Stimulated activated CD4-positive, alpha-beta T cell treated with anti-CD3 and anti-CD28 coated beads, Interleukin-15, amount 100 ng/mL, for 1 hour (primary cell): Measurements from ENCODE around the gene ERP27.

Experiments used
- DNase-seq, 2 donors: peaks; one replicate each; pipeline ENCODE4 v3.0.0-alpha.2; 2020; ENCODE audit warnings: low read depth in 1 of 2, low spot score in 1 of 2

Gene ERP27

DNA sequence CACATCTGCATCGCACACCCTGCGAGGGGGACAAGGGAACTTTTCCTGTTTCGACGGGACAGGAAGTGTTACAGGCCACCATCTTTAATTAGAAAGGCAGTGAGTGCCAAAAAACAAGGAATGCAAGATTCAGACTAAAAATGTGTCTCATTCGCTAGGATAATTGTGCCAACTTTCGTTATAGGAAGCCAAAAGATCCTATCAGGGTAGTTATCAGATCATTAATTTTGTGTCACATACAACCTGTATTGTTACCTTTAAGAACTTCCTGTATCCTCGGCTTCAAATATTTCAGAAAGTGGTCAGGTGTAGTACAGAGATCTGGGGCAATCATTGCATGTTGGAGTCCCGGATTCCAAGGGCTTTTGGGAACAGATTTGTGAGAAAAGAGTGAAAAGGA, 33.5 kb downstream of the ERP27 start:
- no peak for DNase-seq

DNA sequence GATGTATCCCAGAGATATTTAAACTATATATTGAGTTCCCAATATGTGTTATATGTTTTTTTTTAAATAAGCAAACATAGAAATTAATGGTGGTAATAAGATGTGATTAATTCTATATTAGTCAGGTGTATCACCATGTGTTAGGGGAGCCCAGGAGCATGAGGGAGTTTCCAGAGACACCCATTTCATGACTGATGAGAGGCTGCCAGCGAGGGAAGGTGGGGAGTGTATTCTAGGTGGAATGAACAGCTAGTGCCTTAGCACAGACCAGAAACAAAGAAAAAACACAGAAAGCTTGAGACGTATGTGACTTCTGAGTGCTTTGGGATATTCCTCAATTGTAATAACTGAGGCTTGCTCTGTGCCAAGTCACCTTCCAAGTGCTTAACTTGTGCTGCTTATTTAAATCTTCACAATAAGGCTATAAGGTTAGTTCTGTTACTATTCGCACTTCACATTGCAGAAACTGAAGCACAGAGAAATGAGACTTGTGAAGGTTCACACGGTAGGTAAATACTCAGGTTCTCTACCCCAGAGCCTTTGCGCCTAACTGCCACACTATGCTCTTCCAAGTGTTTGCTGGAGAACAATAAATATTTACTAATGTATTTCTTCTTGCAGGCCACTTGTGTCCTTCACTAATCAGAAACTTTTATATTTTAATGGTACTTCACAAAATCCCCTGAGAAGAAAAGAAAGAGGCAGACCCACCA, 34.8 kb downstream of the ERP27 start:
- DNase-seq: no peak

DNA sequence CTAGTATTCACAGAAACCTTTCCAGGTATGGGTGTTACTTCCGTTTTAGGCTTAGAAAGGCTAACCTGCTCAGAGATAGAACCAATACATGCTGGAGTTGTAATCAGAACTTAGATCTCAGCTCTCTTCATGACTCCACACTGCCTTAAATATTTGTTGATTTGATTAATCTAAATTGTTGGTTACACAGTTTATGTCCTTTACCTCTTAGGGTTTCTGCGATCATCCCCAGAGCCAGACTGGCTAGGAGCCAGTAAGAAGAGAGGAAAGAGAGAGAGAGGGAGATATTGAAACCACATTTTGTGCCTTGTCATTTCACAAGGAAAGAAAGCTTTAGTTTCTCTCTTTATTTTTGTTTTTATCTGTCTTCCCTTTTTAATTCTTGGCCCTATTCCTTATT, 35.9 kb downstream of the ERP27 start:
- no peak for DNase-seq

DNA sequence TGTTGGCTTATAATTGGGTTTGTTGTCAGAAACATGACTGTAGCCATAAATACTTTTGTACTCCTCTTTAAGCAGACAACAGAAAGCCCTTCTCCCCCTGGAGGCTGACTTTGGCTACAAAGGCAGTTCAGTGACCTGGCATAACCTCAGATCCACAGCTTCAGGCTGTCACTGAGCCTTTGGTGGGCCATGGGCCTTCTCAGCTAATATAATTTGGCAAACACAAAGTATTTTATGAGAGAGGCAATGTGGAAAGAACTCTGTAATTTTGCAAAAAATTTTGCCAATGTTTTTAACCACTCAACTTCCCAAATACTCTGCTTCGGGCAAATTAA, 37.1 kb downstream of the ERP27 start:
- no peak for DNase-seq

DNA sequence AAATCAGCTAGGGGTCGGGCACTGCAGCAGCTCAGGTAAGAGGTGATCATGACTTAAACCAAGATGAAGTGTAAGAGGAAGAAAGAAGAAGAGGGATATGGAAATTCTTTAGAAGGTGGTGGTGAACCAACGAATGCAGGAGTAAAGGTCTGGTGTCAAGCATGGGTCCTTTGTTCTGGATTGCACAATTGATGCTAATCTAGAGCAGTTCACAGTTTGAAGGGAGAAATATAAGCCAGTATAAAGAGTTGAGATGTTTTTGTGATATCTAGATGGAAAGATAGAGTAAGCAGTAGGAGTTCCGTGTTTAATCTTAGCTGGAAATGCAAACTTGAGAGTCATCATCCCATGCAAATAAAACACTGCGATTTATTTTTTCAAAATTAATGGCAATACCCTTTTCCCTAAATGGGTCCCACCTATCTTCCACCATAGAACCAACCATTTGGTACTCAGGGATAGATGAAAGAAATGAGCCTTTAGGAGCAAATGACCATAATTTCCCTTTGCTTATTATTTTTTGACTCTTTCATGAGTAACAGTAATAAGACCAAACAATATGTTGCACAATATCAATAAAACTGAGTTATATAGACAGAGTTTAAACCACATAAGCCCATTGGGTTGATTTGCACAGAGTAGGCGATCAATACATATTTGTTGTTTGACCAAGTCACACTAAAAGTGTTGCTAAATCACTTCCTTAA, 37.7 kb downstream of the ERP27 start:
- no peak for DNase-seq

DNA sequence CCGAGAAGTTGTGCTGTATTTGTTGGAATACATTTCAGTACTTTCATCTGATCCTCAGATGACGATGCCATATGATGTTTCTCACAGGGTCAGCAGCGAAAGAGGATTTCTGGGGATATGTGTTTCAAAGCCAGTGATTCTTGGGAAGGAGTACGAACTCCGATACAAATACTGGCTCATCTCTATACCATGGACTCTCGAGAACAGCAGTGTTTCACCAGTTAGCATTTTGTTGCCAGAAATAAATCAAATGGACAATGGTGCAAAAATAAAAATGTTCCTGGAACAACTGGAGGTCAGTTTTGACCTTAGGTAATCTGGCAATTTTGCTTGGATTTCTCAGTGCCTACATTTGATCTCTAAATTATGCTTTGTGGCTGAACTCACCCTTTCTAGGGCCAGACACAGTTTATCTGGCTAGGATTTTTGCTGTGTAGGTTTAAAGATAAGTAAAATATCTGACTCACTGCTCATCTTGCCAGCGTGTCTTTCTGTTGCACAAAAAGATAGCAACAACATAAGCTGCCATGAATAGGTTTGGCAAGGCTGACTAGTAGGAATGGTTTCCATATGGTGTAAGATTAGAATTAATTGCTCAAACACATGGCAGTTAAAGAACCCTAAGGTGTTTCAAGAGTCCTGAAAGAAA, 41.7 kb downstream of the ERP27 start:
- no peak for DNase-seq

DNA sequence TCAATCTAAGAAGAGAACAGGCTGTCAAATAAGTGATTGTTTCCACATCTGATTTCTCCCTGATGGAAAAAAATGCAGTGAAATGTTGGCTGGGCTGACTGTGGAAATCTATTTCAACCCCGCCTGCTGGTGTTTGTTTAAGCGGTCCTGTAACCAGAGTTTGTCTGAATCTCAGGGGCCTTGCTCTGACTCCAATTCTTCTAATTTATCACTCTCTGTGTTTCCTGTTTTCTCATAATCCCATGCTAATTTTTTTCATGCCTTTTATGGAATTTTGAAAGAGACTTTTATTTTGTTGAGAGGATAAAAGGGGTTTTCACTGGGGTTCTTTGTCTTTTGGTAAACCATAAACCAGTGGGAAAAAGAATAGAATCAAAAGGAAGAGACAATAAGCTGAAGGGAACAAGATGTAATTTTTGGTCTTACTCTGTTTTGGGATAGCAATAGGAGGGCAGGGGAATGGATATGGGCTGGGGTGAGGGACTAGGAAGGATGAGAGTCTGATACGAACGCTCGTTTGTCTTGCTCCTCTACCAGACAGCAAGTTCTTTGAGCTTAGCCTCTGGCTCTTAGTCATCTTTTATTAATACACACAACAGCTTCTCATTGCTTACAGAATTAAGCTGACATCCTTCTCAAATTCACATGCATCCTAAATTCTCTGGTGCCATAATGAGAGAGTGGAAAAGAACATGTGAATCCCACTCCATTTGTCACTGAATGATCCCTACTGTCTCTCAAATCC, 44.7 kb downstream of the ERP27 start:
- no peak for DNase-seq

DNA sequence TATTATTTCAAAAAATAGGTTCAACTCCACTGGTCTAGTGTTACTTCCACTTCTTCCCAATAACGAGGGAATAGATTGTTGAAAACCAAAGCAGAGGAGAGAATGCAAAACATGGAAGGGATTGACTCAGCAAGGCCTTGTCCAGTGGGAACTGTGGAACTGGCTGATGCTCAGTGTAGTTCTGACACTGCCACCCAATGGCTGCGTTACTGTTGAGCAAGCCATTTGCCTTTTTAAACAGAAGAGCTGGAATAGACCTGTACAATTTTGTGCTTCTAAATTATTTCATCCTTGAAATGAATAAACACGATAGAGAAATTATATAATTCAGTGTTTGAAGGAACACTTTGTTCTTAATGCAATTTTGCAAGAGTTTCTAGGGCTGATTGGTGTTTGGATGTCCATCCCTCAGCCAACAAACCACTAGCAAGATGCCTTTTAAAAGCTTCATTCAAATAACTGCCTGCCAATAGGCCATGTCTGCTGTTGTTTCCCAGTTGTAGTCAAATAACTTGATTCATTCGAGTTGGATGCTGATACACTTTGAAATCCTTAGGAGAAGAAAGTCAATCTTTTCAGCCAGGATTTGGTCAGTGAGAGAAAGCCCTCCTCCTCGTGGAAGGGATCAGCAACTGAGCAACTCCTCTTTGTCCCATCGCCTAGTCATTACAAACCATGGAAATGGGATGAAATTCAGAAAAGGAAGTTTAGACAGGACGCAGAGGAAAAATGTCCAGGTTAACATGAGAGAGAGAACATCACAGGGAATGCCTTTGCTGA, 45.4 kb downstream of the ERP27 start:
- DNase-seq: no peak

DNA sequence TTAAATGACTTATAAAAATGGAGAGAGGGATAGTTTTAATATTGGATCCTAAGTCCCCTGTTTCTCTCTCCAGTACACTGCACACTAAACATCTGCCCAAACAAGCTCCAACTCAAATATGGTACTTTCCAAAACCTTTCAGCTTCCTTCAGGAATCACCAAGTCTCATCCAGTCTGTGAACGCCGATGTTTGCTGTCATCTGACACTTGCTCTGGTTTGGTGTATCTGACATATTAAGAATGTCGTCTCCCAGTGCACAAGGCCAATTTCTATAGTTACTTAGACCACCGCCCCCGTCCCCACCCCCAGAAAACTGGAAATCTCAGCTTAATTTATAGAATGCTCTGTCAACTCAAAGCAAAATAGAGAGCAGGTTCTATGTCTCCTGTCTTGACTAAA, 47.6 kb downstream of the ERP27 start:
- no peak for DNase-seq

DNA sequence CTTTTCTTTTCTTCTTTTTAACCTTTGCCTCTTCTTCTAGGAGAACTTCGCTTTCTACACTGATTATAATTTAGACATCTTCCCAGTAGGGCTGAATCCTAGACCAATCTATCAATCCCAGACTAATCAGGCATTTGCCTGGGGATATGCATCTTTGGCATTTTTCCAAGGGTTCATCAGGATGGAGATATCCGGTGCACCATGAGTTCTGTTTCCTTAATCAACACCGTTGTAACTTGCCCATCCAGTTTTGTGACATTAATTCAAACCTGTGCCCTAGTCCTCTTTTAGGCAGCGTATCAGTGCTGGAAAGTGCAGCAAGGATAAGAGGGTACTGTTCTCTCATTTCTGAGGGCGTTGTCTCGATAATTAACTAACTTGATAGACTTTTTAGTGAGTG, 52.1 kb downstream of the ERP27 start:
- DNase-seq: no peak

DNA sequence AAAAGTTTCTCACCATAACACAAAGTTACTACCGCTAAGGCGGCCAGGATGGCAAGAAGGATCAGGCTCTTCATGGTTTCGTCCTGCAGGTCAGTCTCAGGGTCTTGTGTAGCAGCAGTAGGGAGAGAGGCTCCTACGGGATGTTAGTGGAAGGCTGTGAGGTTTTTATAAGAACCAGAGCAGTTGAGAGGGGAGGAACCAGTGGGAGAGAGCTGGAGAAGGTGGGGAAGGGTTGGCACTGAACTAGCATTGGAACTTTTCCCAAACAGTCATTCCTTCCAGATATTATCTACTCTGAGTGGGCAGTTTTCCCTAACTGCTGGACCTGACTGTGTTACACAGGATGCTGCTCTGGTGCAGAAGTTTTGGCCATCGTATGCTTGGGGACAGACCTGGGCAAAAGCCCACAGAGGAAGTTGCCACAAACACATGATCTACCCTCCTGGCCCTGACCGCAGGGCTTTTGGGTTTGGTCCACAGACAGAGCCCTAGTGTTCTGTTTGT, 52.6 kb downstream of the ERP27 start, which contains the start of gene MGP:
MGP (minus strand) TSS at position 137 of the 504 bp plus-strand sequence; CDS start at position 74, 63 bp downstream.
- DNase-seq: no peak

DNA sequence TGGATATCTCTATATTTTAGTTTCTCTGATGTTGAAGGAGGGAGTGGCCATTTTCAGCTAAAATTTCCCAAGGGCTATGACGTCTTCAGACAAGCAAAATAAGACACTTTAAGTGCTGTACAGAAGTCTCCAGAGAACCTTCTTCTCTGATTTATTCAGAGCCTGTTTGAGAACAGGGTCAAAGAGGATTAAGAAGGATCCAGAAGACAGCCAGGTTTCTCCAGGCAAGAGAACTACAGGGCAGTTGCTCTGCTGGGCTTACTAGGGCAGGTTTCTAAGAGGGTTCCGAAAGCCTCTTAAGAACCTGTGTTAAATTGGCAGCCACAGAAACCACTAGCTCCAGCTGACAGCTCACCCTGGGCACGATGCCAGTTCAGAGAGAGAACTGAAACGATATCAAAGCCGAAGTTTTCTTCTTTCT, 53.9 kb downstream of the ERP27 start:
- DNase-seq: peak; percentile 38 to 59

DNA sequence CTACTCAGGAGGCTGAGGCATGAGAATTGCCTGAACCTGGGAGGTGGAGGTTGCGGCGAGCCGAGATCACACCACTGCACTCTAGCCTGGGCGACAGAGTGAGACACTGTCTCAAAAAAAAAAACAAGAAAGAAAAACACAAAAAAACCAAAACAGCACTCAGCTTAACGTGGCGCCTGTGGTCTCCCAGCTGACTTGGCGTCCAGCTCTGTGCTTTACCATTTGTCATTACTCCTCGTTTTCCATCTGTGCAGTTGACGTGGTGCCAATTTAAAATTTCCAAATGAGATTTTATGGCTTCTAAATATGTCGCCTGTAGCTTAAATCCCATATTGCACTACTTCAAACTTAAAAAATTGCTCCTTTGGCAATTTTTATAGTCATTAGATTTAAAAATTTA, 54.7 kb downstream of the ERP27 start:
- no peak for DNase-seq

DNA sequence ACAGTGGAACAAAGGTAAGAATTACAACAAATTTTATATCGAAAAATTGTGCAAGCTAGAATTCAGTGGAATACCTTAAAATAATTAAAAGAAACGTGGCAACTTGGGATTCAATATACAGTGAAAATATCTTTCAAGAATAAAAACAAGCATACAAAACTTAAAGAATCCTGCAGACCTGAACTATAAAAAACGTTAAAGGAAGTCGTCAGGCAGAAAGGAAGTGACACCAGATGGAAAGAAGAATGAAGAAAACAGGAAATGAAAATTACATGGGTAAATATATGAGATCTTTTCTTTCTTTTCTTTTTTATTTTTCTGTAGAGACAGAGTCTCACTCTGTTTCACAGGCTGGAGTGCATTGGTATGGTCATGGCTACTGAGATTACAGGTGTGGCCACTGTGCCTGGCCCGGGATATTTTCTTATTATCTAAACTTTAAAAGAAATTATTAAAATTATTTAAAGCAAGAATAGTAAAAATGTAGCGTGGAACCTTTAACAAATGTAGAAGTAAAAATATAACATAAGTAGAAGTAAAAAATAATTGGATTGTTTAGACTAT, 57.4 kb downstream of the ERP27 start:
- DNase-seq: no peak

DNA sequence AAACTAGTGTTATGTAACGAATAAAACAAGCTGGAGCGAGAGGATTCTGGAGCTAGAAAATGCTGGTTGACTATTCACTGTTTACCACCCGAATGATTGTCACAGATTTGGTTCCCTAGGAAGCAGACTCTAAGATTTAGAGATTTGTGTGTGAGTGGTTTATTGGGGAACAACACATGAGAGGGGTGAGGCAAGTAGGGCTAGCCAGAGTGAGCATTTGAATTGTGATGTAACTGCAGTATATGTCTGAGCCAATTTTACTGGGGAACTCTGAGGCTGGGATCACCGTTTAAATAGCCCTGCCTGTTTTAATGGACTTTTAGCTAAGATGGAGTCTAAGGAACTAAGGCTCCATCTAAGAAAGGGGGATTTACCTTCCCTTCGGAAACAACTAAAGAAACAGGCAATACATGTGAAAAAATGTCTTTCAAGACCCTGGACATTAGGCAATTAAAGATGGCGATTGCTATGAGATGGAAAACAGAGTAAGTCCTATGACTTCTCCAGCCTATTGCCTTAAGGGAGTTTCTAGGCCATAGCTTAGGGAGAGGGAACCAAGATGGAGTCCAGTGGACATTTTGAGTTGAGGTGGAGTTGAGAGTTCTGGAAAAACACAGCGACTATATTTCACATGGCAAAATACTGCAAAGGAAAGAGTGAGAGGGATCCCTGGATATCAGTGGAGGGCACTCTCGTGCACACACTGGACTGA, 59.0 kb downstream of the ERP27 start:
- no peak for DNase-seq

DNA sequence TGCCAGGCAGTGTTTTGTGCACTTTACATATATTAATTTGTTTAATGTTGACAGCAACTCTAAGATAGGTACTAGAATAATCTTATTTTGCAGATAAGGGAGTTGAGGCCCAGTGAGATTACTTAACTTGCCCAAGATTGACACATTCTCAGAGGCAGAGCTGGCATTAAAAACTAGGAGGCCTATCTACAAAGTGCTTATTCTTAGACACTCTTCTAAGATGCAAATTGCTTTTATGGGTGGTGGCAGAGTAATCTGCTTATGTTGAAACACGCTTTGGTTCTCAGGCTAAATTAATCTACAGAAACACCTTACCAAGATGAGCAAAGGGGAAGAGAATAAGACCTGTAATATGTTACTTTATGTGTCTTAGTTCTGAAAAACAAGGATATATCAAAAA, 59.8 kb downstream of the ERP27 start:
- no peak for DNase-seq

DNA sequence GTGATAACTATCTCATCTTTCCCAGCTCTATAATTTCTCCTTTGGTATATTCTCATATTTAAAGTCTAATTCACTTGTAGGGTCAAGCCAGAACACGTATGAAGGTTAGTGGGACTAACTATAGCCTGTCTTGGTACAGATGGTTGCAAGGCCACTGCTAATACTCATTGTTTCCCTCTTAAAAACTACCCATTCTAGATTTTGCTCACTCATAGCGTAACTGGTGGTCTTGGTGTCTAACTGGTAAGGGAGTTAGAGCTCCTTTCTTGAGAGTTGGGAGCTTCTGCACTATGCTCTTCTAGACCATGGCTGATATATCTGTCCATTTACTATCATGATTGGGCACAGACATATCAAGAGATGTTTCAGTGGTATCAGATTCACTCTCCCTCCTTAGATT, 61.5 kb downstream of the ERP27 start:
- DNase-seq: no peak

DNA sequence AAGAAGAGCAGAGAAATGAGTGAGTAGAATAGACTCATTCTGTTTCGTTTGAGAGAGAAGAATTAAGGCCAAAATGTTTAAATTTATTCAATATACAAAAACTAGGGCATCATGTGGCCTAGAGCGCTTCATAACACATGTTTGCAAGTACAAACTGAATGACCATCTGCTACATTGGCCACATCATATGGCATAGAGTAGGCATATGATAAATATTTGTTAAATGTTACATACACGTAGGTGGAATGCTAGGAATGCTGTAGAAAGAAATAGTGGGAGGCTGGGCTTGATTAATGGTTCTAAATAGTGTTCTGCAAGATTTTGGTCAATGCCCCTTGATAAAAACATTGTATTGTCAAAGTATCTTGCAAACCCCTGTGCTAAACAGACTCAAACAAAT, 63.5 kb downstream of the ERP27 start:
- no peak for DNase-seq

DNA sequence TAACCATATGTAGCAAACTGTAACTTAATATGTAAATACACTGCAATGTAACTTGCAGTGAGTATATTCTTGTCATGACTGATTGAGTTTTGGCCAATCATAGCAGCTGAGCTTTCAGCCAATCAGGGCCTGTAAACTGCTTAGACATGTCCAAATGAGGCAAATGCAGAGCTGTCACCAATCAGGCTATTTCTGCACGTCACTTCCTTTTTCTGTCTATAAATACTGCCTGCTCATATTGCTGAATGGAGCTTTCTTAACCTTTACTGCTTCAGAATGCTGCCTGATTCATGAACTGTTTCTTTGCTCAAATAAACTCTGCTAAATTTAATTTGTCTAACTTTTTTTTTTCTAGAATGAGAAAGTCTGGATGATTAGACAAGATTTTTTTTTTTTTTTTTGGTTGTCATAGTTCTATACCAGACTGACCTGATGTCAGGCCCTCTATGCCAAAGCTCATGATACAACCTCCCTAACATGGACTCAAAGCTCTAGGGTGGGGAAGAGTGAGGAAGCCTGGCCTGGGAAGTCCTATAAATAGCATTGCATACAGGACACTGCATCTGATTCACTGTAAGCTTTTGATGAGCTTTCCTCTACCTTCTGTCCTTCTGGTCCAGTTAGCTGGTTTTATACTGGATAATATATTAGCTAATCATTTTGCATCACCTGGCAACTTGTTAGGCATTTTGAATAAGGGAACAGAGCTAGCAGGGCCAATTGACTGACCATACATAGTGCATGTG, 64.7 kb downstream of the ERP27 start:
- DNase-seq: no peak
